H1 (cell line): ENCODE data around the gene HNRNPA3. TPM values are rescaled to one million over a fixed set of nuclear protein-coding genes. Genes with fewer than 3 reads are reported as not detected.

ENCODE experiments used
- CTCF ChIA-PET: fragments of 300-600 bp; sonication (Branson Sonifier 250); formaldehyde crosslinking; loops from one replicate; lab custom pipeline; 2021; ENCODE audit not compliant: partially characterized antibody; lab: Charles Lee
- POLR2A ChIA-PET: fragments of 300-600 bp; sonication (Branson Sonifier 250); formaldehyde crosslinking; loops from one replicate; lab custom pipeline; 2021; ENCODE audit warnings: inconsistent platforms; ENCODE audit not compliant: partially characterized antibody; lab: Charles Lee
- DNase-seq, 2 experiments: peaks; one replicate each; pipeline versions ENCODE4 v3.0.0 to v3.0.0-alpha.2; 2010 to 2022; ENCODE audit warnings: low spot score in 2 of 2, low read depth in 1 of 2, mixed read lengths in 1 of 2
- FAIRE-seq: peaks from 2 replicates; lab custom pipeline; 2011; peaks lifted over from hg19 to GRCh38; lab: Jason Lieb, UNC
- H2AFZ ChIP-seq: 2 replicates; pipeline ENCODE4 v1.8.1; 2012; ENCODE audit warnings: low read length, inconsistent platforms
- H2AK5ac ChIP-seq: 2 replicates; pipeline ENCODE4 v1.6.1; 2013; ENCODE audit warnings: low read depth, low read length
- H2BK120ac ChIP-seq: replicated peaks from 2 replicates; pipeline ENCODE3; 2013; ENCODE audit warnings: low read depth, low read length, inconsistent platforms
- H2BK12ac ChIP-seq: 2 replicates; pipeline ENCODE4 v1.6.1; 2013; ENCODE audit warnings: low read depth, low read length
- H2BK15ac ChIP-seq: 2 replicates; pipeline ENCODE4 v1.6.1; 2013; ENCODE audit warnings: low read length
- H2BK20ac ChIP-seq: 2 replicates; pipeline ENCODE4 v1.6.1; 2013; ENCODE audit warnings: low read length
- H2BK5ac ChIP-seq: 2 replicates; pipeline ENCODE4 v1.6.1; 2013; ENCODE audit warnings: low read depth, low read length
- H3K14ac ChIP-seq: 2 replicates; pipeline ENCODE4 v1.6.1; 2013; ENCODE audit warnings: inconsistent platforms; ENCODE audit not compliant: insufficient read length
- H3K18ac ChIP-seq: 2 replicates; pipeline ENCODE4 v1.6.1; 2013; ENCODE audit warnings: low read length; ENCODE audit errors: extremely low read depth
- H3K23ac ChIP-seq: 2 replicates; pipeline ENCODE4 v1.6.1; 2013; ENCODE audit warnings: inconsistent platforms; ENCODE audit not compliant: insufficient read length
- H3K23me2 ChIP-seq: 2 replicates; pipeline ENCODE4 v1.6.1; 2013; ENCODE audit warnings: low read depth, low read length
- H3K27ac ChIP-seq: 2 replicates; pipeline ENCODE4 v1.6.1; 2011; ENCODE audit warnings: low read depth, low read length, inconsistent platforms
- H3K27me3 ChIP-seq, 4 experiments: replicated peaks in 1 of 4; 1 replicate in 1 of 4; 2 replicates in 3 of 4; pipeline versions ENCODE4 v1.6.1 to v1.8.1; 2011 to 2013; ENCODE audit warnings: low read length in 3 of 4, mild to moderate bottlenecking in 3 of 4, inconsistent platforms in 2 of 4, mixed read lengths in 2 of 4, moderate library complexity in 1 of 4; ENCODE audit not compliant: control insufficient read depth in 3 of 4, insufficient read depth in 3 of 4; ENCODE audit errors: extremely low read depth in 1 of 4
- H3K36me3 ChIP-seq, 4 experiments: 2 replicates each; pipeline versions ENCODE4 v1.6.1 to v1.8.1; 2011 to 2013; ENCODE audit warnings: mild to moderate bottlenecking in 4 of 4, low read length in 3 of 4, moderate library complexity in 2 of 4, control low read depth in 1 of 4, inconsistent platforms in 1 of 4; ENCODE audit not compliant: insufficient read depth in 4 of 4, control insufficient read depth in 2 of 4
- H3K4ac ChIP-seq: replicated peaks from 2 replicates; pipeline ENCODE3; 2013; ENCODE audit warnings: low read length, low read depth, mixed read lengths, inconsistent platforms; ENCODE audit not compliant: insufficient read length
- H3K4me1 ChIP-seq, 4 experiments: replicated peaks in 1 of 4; 1 replicate in 1 of 4; 2 replicates in 3 of 4; pipeline versions ENCODE4 v1.6.1 to v1.8.1; 2011 to 2013; ENCODE audit warnings: low read length in 3 of 4, inconsistent platforms in 2 of 4, mixed read lengths in 1 of 4; ENCODE audit not compliant: insufficient read depth in 4 of 4, control insufficient read depth in 3 of 4
- H3K4me2 ChIP-seq, 2 experiments: 2 replicates each; pipeline versions ENCODE4 v1.6.1 to v1.8.1; 2011 to 2013; ENCODE audit warnings: low read depth in 2 of 2, low read length in 2 of 2, control low read depth in 1 of 2, inconsistent platforms in 1 of 2, mild to moderate bottlenecking in 1 of 2; ENCODE audit not compliant: insufficient read depth in 1 of 2
- H3K4me3 ChIP-seq, 4 experiments: fragments of 200-600, 300-600 bp in 1 of 4; sonication (generic), shearing (Covaris generic), sonication (Bioruptor Twin) in 1 of 4; 2 replicates each; pipeline versions ENCODE4 v1.5.1 to v1.8.1; 2011 to 2016; ENCODE audit warnings: low read length in 4 of 4, low read depth in 3 of 4, control low read depth in 2 of 4, inconsistent platforms in 2 of 4, mild to moderate bottlenecking in 2 of 4, mixed read lengths in 1 of 4, moderate library complexity in 1 of 4; ENCODE audit not compliant: insufficient read depth in 2 of 4; ENCODE audit errors: extremely low read depth in 1 of 4
- H3K56ac ChIP-seq: replicated peaks from 2 replicates; pipeline ENCODE3; 2013; ENCODE audit warnings: low read depth, mild to moderate bottlenecking, mixed read lengths, low read length, inconsistent platforms; ENCODE audit not compliant: insufficient read length
- H3K79me1 ChIP-seq: 2 replicates; pipeline ENCODE4 v1.6.1; 2013; ENCODE audit warnings: low read depth, low read length, control low read depth
- H3K79me2 ChIP-seq, 2 experiments: 2 replicates each; pipeline versions ENCODE4 v1.6.1 to v1.8.1; 2012 to 2013; ENCODE audit warnings: low read length in 2 of 2, mild to moderate bottlenecking in 2 of 2, inconsistent platforms in 1 of 2; ENCODE audit not compliant: insufficient read depth in 2 of 2, control insufficient read depth in 1 of 2
- H3K9ac ChIP-seq, 4 experiments: replicated peaks in 1 of 4; 1 replicate in 1 of 4; 2 replicates in 3 of 4; pipeline versions ENCODE4 v1.6.1 to v1.8.1; 2011 to 2013; ENCODE audit warnings: low read depth in 3 of 4, low read length in 3 of 4, control low read depth in 2 of 4, mild to moderate bottlenecking in 2 of 4, moderate library complexity in 2 of 4, inconsistent platforms in 1 of 4; ENCODE audit errors: extremely low read depth in 1 of 4
- H3K9me3 ChIP-seq, 2 experiments: 2 replicates each; pipeline versions ENCODE4 v1.6.1 to v1.8.1; 2012 to 2013; ENCODE audit warnings: mild to moderate bottlenecking in 2 of 2, moderate library complexity in 2 of 2, control low read depth in 1 of 2, inconsistent platforms in 1 of 2, low read depth in 1 of 2, low read length in 1 of 2, mixed read lengths in 1 of 2; ENCODE audit not compliant: insufficient read depth in 2 of 2
- H4K20me1 ChIP-seq, 2 experiments: replicated peaks in 1 of 2; 2 replicates each; pipeline versions ENCODE3 to v1.8.1; 2011 to 2013; ENCODE audit warnings: inconsistent platforms in 2 of 2, low read length in 2 of 2, mild to moderate bottlenecking in 1 of 2; ENCODE audit not compliant: insufficient read depth in 2 of 2, control insufficient read depth in 1 of 2
- H4K5ac ChIP-seq: 2 replicates; pipeline ENCODE4 v1.6.1; 2013; ENCODE audit warnings: low read length, low read depth, mixed read lengths, inconsistent platforms; ENCODE audit not compliant: insufficient read length
- H4K8ac ChIP-seq: 2 replicates; pipeline ENCODE4 v1.8.0; 2013; ENCODE audit warnings: mild to moderate bottlenecking, moderate library complexity, low read length, inconsistent platforms; ENCODE audit not compliant: insufficient read depth; ENCODE audit errors: extremely low read depth
- H4K91ac ChIP-seq: replicated peaks from 2 replicates; pipeline ENCODE3; 2013; ENCODE audit warnings: low read length, mixed read lengths, inconsistent platforms; ENCODE audit not compliant: insufficient read length
- BCL11A ChIP-seq, 2 experiments: IDR thresholded peaks; one replicate each; pipeline ENCODE4 v1.6.1; 2011; ENCODE audit warnings: low read depth in 2 of 2, low read length in 2 of 2, mild to moderate bottlenecking in 2 of 2
- CBX5 ChIP-seq: fragments of 300-800, 300-1000 bp; sonication (generic); IDR thresholded peaks from 2 replicates; pipeline ENCODE4 v1.7.1; 2016; ENCODE audit warnings: antibody characterized with exemption, low read length, low read depth
- CHD2 ChIP-seq: IDR thresholded peaks from 2 replicates; pipeline ENCODE4 v1.6.1; 2012; ENCODE audit warnings: low read length, improper control_type of control experiment
- EZH2 ChIP-seq: fragments of 200-600 bp; sonication (generic); IDR thresholded peaks from 2 replicates; pipeline ENCODE4 v1.7.1; 2012; ENCODE audit warnings: low read depth, mild to moderate bottlenecking, moderate library complexity, low read length, inconsistent platforms; ENCODE audit not compliant: severe bottlenecking
- KDM4A ChIP-seq: IDR thresholded peaks from one replicate; pipeline ENCODE4 v1.7.1; 2012; ENCODE audit warnings: low read depth, mild to moderate bottlenecking, moderate library complexity, low read length, inconsistent platforms; ENCODE audit not compliant: severe bottlenecking
- MAFK ChIP-seq: IDR thresholded peaks from 2 replicates; pipeline ENCODE4 v1.6.1; 2012; ENCODE audit warnings: low read depth, mild to moderate bottlenecking, improper control_type of control experiment, low read length
- MAX ChIP-seq: IDR thresholded peaks from 2 replicates; pipeline ENCODE4 v1.6.1; 2012; ENCODE audit warnings: inconsistent platforms
- RXRA ChIP-seq: IDR thresholded peaks from 2 replicates; pipeline ENCODE4 v1.6.1; 2011; ENCODE audit warnings: low read depth, mild to moderate bottlenecking, low read length, moderate library complexity; ENCODE audit not compliant: insufficient read depth
- SIX5 ChIP-seq: IDR thresholded peaks from 2 replicates; pipeline ENCODE4 v1.6.1; 2011; ENCODE audit warnings: mild to moderate bottlenecking, low read depth, low read length
- SP2 ChIP-seq: IDR thresholded peaks from 2 replicates; pipeline ENCODE4 v1.6.1; 2012; ENCODE audit warnings: mild to moderate bottlenecking, low read length, inconsistent platforms
- TAF1 ChIP-seq: IDR thresholded peaks from 2 replicates; pipeline ENCODE4 v1.6.1; 2011; ENCODE audit warnings: mild to moderate bottlenecking, low read depth, low read length
- YY1 ChIP-seq: IDR thresholded peaks from 2 replicates; pipeline ENCODE4 v1.6.1; 2011; ENCODE audit warnings: low read depth, mild to moderate bottlenecking, low read length
- ZNF274 ChIP-seq: IDR thresholded peaks from 2 replicates; pipeline ENCODE4 v1.7.0; 2012; ENCODE audit warnings: low read length, borderline replicate concordance; ENCODE audit errors: extremely low read depth
- WGBS, 2 experiments: shearing (Covaris generic) in 1 of 2; methylation state at CpG; one replicate each; pipeline versions ENCODE4 v1.1.6 to v1.1.7; 2013 to 2015; ENCODE audit warnings: low lambda C conversion rate in 2 of 2, mixed read lengths in 2 of 2, inconsistent platforms in 1 of 2, low coverage in 1 of 2, missing lambda C conversion rate in 1 of 2; ENCODE audit not compliant: insufficient replicate concordance in 2 of 2, insufficient coverage in 1 of 2, insufficient read length in 1 of 2; ENCODE audit errors: extremely low coverage in 1 of 2, missing lambda C conversion rate in 1 of 2; 5-methylcytosine and 5-hydroxymethylcytosine counted together
- polyA plus RNA-seq, 7 experiments: library from polyadenylated mRNA; depleted of rRNA in 3 of 7; stranded (reverse) in 5 of 7; unstranded in 2 of 7; fragments of >200 nt in 5 of 7; fragments of 200-250 nt in 2 of 7; gene quantifications; 1 replicate in 5 of 7; 2 replicates in 1 of 7; 4 replicates in 1 of 7; pipeline versions ENCODE4 v1.2.1 to v1.2.3, GENCODE V29; 2011 to 2013; ENCODE audit warnings: missing spikeins in 2 of 7, mixed read lengths in 2 of 7
- total RNA-seq: library from RNA; stranded (reverse); fragmentation: NEBNext Ultra II Directional; extraction: Animal tissue kit (Norgen Biotek cat#: 25700); gene quantifications from 2 replicates; pipeline ENCODE4 v1.2.1, GENCODE V29; 2021

Gene HNRNPA3
- total and polyA plus RNA-seq, 2 of the 8 experiments (the other 6 are each of a cell fraction or from before 2014, with no cell fraction given): 66.1 to 408 TPM

DNA sequence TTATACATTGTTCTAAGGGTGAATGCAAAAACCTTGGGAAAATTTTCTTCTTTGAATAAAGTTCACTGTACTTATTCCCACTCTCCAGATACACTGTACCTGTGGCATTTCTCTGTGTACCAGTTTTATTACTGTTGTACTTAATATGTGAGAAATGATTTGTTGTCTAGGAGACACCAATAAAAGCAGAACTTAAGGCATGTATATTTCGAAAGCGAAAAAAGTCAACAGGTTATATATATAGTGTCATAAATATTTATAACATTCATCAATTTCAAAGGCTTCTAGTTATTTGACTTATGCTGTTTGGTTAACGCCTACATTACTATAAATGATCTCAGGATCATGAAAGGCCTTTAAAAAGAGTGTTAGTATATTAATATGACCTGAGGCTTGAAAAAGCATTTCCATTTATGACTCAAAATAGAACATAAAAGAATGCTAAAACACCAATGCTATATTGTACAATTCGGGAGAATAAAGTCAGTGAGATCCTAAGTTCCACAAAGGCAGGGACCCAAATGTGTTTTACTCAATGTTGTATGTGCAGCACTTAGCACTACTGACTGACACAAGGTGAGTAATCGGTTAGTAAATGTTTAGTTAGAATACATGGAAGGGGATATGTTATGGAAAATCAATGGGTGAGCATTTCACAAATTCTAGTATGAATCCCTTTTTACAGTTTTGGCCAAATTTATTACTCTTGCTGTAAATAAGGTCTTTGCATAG, 32.2 kb upstream of the HNRNPA3 start:
- H3K79me1 ChIP-seq: no peaks in the 10 kb centered on the region
- no peak overlapping the region for H3K23ac ChIP-seq
- H2BK20ac ChIP-seq: no peak overlapping the region
- no peaks in the 10 kb centered on the region for H3K27me3 ChIP-seq
- H3K4me3 ChIP-seq: no peak overlapping the region
- H3K79me2 ChIP-seq: no peaks in the 10 kb centered on the region
- CTCF ChIA-PET: interaction anchor here (2.4 to 4.9 kb wide), 3 partner anchors 15 to 18 kb away, joined by 10 to 32 read pairs (median 14); no protein-coding TSS in a partner anchor
- no peaks in the 10 kb centered on the region for H3K36me3 ChIP-seq
- WGBS, 2 experiments: 93% methylated on average over 5 of the region's 5 CpGs; no CpG with 5 or more reads in 1 of the 2 experiments
- H3K23me2 ChIP-seq: no peaks in the 10 kb centered on the region
- H2AK5ac ChIP-seq: no peak overlapping the region
- no peak overlapping the region for H3K4ac ChIP-seq
- no peaks in the 10 kb centered on the region for H4K20me1 ChIP-seq
- no peak overlapping the region for H4K5ac ChIP-seq
- H3K56ac ChIP-seq: no peak overlapping the region
- H2AFZ ChIP-seq: no peak overlapping the region
- DNase-seq: no peak
- FAIRE-seq: no peak
- H2BK15ac ChIP-seq: no peak overlapping the region
- TF ChIP-seq RXRA (no peak), MAX (no peak), MAFK (no peak), YY1 (no peak), KDM4A (no peak), ZNF274 (no peak), CBX5 (no peak), SIX5 (no peak), TAF1 (no peak), EZH2 (no peak), CHD2 (no peak), SP2 (no peak), BCL11A (IDR thresholded peaks at IDR 0.05; ENCODE audit: low read depth in 2 of 2, low read length in 2 of 2) (no peak)
- H2BK120ac ChIP-seq: no peak overlapping the region
- H3K9me3 ChIP-seq: no peaks in the 10 kb centered on the region
- H3K9ac ChIP-seq: no peak overlapping the region
- no peak overlapping the region for H4K8ac ChIP-seq
- no peak overlapping the region for H2BK5ac ChIP-seq
- H3K14ac ChIP-seq: no peak overlapping the region
- POLR2A ChIA-PET: interaction anchor here (1.0 to 1.6 kb wide), 2 partner anchors 32 to 41 kb away, joined by 4 to 5 read pairs; partner anchors contain the start of gene HNRNPA3
- H3K4me2 ChIP-seq: no peak overlapping the region
- H3K18ac ChIP-seq: no peak overlapping the region
- no peak overlapping the region for H4K91ac ChIP-seq
- no peak overlapping the region for H3K27ac ChIP-seq
- peaks cover 0 to 14% (median 4%) of the 10 kb centered on the region in 4 experiments; a peak in 3 of 7 replicates for H3K4me1 ChIP-seq
- H2BK12ac ChIP-seq: no peak overlapping the region
